ENCODE data around the gene ANK3. TPM values are rescaled to one million over a fixed set of nuclear protein-coding genes. Genes with fewer than 3 reads are reported as not detected.

ANK3 gene
- total and polyA plus RNA-seq, 2 donors (not counting 3 experiments of a cell fraction or from before 2014, with no cell fraction given): 0.88 to 8.5 TPM

- DNase-seq (ENCODE audit: low read depth, low spot score) (no peak), FAIRE-seq (no peak)
- Histone ChIP-seq H4K20me1 (replicated peaks; ENCODE audit: control insufficient read depth, extremely low read depth, insufficient read depth, low read length) (no peaks in the 10 kb centered on the region), H3K79me2 (ENCODE audit: control insufficient read depth, insufficient read depth, low read length) (no peaks in the 10 kb centered on the region), H3K9ac (replicated peaks; ENCODE audit: extremely low read depth, insufficient read depth, low read length) (no peak overlapping the region), H3K36me3 (ENCODE audit: control insufficient read depth in 2 of 2, extremely low read depth in 1 of 2, insufficient read depth in 2 of 2, low read length in 2 of 2) (no peaks in the 10 kb centered on the region), H3K9me1 (replicated peaks; ENCODE audit: control insufficient read depth, extremely low read depth, insufficient read depth, low read length) (no peaks in the 10 kb centered on the region), H3K27ac (ENCODE audit: insufficient read depth, low read depth, low read length) (no peak overlapping the region), H3K4me1 (ENCODE audit: control insufficient read depth, extremely low read depth, insufficient read depth, low read length) (no peaks in the 10 kb centered on the region), H2AFZ (ENCODE audit: low read depth, low read length) (no peak overlapping the region), H3K4me3 (replicated peaks in 1 of 3; ENCODE audit: insufficient read depth in 1 of 3, low read depth in 1 of 3, low read length in 3 of 3) (no peak overlapping the region), H3K9me3 (replicated peaks; ENCODE audit: control insufficient read depth, insufficient read depth, low read length) (no peaks in the 10 kb centered on the region), H3K27me3 (ENCODE audit: control insufficient read depth in 2 of 2, insufficient read depth in 2 of 2, low read length in 2 of 2) (no peaks in the 10 kb centered on the region), H3K4me2 (ENCODE audit: insufficient read depth, low read length) (no peak overlapping the region)
- BruUV-seq (replicated peaks): no TSS peak
- TF ChIP-seq CTCF (IDR thresholded peaks at IDR 0.05; ENCODE audit: extremely low read depth in 1 of 2, insufficient read depth in 1 of 2, low read depth in 1 of 2, low read length in 2 of 2) (no peak), EZH2 (IDR thresholded peaks at IDR 0.05; ENCODE audit: borderline replicate concordance, low read depth, low read length, severe bottlenecking) (no peak), GATA2 (IDR thresholded peaks at IDR 0.05; ENCODE audit: insufficient read depth, insufficient read length, low read depth, low read length) (no peak), JUN (IDR thresholded peaks at IDR 0.05; ENCODE audit: borderline replicate concordance, insufficient read depth, insufficient read length, low read depth) (no peak), FOS (IDR thresholded peaks at IDR 0.05; ENCODE audit: borderline replicate concordance, insufficient read depth, low read length) (no peak), POLR2AphosphoS5 (IDR thresholded peaks at IDR 0.05; ENCODE audit: insufficient read depth, low read depth, low read length) (no peak), POLR2A (IDR thresholded peaks at IDR 0.05; ENCODE audit: low read depth, low read length) (no peak), MAX (IDR thresholded peaks at IDR 0.05; ENCODE audit: insufficient read depth, insufficient read length) (no peak), MYC (IDR thresholded peaks at IDR 0.05; ENCODE audit: low read depth, low read length) (no peak)
- intact Hi-C loops (cut with micrococcal nuclease): no loop called here
- POLR2A ChIA-PET: no interaction called here
- CTCF ChIA-PET: interaction anchor here (1.5 kb wide), 1 partner anchor 8 kb away, joined by 5 read pairs; no protein-coding TSS in a partner anchor
- dilution Hi-C loops (cut with MboI; ENCODE audit: extremely low pct_ligation_motif_present, low sequenced_read_pairs): no loop called here
Observed at GRCh38 chr10:60343254-60343653, 46.4 kb downstream of the ANK3 start.
